CD4-positive, alpha-beta T cell treated with Interleukin-10 for 1 hour (primary cell): ENCODE measurements around the gene HS6ST2.

ENCODE experiments used
- DNase-seq: peaks from one replicate; pipeline ENCODE4 v3.0.0-alpha.2; 2020

The HS6ST2 gene

DNA sequence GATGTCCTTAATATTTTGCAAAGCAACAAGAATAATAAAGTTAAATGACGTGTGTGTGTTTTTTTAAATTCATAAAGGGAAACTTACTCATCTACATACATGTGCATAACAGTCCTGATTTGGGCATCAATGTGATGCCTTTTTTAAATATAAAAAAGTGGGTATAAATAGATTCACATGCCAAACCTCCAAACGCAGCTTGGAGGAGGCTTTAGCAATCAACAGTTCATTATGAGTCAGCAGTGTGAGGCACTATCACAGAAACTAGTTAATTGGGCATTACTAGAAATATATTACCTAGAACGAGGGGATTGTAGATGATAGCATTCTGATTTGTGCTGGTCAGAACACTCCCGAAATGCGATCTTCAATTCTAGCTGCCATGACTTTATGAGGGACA is 115.1 kb downstream of the HS6ST2 start:
- DNase-seq, result no peak

DNA sequence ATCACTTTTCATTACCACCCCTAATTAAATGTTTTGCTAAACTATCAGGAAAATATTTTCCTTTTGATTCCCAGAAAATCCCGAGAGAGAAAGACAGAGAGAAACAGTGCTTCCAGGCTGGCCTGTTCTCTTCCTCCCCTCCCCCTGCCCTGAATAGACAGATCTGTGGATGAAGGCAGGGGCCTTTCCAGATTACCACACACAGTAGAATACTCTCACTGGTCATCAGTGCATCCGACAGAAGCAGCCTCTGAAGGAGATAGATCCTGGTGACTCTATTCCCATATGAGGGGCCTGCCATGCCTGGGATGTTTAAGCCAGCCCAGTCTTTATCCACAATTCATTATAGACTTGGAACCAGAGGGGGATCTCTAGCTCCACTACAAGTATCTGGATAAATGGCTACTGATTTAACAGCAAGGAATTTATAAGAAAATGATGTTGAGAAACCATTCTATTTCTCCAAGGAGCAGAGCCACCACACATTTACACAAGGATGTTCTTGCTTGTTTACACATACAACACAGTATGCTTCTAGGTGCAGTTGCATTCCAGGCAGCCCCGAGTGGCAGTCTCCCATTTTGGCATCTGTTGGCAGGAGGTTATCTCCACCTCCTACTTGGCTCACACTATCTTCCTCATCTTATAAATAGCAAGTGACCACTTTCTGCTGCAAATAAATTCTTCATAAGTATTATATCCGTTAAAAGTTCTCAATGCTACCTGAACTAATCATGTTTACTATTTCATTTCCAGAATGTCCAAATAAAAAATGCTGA is 115.8 kb downstream of the HS6ST2 start:
- DNase-seq, result no peak

DNA sequence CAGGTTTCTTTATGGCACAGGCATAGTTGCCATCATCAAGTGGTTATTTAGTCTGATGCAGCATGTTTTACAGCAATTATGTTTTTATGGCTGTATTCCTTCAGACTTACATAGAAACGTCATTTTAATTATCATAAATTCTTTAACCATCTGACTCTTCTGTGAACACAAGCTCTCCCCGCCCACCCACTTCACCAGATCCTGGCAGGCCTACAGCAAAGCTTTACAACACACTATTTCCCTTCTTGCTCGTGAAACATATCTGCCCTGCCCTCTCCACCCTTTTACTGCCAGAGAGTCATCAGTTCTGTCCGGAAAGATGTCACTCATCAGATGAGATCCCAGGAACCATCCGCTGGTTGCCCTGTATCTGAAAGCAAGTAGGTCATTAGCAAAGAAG is 120.5 kb downstream of the HS6ST2 start:
- DNase-seq, result no peak

DNA sequence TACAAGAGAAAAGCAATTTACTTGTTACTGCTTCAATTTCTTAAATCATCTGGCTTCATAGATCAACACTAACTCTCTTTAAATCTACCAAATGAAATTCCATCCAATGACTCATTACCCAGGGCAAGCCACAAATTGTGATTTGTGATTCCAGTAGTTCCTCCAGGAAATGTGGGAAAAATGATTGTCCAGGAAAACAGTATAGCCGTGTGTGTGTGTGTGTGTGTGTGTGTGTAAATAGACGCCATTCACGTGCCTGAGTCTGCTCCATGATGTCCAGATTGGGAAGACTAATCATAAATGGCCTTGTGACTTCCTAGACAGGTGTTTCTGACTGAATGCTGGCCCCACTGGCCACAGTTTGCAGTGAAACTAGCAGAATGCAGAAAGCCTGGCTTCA is 121.3 kb downstream of the HS6ST2 start:
- no peak for DNase-seq

DNA sequence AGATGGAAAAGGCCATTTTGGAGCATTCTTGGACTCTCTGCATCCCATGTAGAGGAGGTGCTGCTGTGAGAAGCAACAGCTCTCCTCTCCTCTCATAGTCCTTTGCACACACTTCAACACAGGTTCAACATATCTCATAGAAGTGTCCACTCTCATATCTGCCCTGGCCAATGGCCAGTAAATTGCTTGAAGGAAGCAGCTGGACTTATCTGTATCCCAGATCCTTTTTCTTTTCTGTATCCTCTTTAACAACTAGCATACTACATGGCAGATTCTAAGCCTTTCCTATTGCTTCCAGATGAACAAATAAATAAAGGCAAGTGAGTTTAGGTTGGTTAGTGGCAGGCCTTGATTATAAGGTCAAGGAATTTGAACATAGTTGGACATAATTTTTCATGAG is 122.0 kb downstream of the HS6ST2 start:
- DNase-seq, result no peak

DNA sequence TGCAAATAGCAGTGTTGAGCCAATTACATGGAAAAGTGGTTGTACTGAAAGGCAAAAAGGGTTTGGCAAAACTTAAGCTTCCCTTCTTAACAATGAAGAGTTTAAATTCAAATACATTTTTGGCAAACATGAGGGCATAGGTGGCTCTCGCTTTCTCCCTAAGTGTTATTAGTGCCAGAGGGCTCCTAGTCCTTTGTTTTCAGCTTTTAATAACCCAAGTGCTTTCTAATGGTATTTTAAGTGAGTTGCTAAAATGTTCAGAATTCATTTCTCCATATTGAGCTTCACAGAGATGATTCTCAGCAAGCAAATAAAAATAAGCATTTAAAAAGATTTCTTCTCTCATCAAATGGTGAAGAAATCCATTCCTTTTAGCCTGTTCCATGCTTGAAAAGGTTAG is 123.7 kb downstream of the HS6ST2 start:
- no peak for DNase-seq

DNA sequence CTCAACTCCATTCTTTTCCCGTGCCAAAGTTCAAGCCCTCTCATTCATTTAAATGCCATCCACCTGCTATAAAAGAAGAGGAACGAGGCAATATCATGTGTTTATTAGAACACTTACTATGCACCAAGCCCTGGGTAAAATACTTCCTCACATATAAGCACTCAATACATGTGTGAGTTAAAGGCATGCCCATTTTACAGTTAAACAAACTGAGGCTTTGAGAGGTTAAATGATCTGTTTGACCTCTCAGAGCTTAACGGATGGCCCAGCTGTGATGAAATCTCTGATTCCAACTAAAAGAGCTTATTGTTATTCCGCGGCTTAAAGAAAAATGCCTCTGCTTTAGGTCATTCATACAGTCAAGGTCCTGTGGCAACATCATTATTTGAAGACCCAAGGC is 124.3 kb downstream of the HS6ST2 start:
- DNase-seq, result no peak

DNA sequence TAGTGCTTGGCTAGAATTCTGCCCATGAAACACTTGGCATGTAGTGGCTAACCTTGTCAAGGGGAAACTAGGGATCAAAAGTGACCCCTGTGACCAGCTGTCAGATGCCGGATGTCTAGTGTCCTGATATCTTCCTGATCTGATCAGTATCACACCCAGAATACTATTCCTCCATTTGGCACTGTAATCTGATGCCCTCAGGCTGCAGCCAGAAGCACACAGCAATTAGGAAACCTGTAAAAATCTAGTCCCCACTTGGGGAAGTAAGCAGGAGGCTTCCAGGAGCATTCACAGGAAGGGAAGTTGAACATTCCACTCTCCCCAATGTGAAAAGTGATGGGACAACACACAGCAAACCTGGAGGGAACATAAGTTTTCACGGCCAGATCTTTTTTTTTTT is 125.1 kb downstream of the HS6ST2 start:
- no peak for DNase-seq

DNA sequence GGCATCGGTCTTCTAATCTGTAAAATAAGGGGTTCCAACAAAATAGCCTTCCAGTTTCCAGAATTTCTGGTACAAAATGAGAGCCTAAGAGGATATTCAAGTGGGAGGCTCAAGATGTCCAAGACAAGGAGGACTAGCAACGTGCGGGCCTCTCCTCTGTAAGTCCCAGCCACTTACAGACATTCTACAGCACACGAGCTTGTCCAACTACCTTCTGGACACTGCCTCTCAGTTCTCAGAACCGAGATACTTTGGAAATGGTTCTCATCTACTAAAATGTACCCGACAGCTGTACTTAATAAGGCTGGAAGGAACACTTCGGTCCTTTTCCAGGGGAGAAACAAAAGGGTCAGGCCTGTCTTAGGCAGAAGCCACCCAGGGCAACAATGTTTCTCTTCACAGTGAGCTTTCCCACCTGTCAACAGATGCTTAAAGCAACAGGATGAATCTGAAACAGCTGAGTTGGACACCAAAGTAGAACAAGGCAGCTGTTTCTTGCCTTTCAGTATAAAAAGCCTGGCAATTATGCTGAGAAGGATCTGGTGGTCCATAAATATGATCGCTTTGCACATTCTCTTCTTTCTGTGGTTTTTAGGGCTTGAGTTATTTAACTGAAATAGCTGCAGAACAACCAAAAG is 127.0 kb downstream of the HS6ST2 start:
- DNase-seq, result no peak

DNA sequence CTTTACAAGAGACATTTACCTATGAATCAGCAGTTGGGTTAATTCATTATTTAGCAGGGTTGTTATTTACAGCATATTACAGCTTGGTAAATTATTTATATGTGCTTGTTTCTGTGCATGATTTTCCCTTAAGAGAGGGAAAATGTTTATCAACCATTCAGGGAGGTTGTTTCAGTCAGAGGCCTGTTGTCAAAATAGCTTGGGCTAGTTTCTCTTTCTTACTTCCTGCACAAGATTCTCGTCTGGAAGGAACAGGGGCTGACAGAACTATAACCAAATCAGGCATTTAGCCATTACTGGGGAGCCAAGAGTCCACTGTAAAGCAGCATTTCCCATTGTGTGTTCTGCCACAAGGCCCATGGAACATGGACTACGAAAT is 135.8 kb downstream of the HS6ST2 start:
- DNase-seq, result no peak

DNA sequence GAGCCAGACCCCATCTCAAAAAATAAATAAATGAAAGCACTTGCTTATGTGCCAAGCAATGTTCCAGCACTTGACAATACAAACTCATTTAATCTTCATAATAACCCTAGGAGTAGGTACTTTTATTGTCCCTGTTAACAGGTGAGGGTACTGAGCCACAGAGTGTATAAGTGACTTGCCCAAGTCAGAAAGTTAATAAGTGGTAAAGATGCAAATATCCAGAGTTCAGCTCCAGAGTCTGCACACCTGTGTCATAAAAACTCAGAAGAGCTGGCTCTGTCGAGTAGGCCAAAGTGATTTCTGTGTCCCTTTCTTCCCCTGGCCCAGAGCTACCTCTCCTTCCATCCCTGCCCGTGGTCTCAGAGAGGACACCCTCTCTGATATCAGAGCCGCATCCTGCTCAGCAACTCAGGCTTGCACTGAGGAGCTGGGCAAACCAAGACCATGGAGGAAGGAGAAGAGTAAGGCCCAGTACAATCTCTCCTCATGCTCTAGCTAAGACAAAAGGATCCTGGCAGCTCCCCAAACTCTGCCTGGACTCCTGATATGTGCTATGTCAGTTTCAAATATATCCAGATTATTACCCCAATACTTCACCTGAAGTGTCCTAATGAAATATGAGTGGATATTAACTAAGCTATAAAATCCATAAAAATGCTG is 136.3 kb downstream of the HS6ST2 start:
- DNase-seq, result no peak

DNA sequence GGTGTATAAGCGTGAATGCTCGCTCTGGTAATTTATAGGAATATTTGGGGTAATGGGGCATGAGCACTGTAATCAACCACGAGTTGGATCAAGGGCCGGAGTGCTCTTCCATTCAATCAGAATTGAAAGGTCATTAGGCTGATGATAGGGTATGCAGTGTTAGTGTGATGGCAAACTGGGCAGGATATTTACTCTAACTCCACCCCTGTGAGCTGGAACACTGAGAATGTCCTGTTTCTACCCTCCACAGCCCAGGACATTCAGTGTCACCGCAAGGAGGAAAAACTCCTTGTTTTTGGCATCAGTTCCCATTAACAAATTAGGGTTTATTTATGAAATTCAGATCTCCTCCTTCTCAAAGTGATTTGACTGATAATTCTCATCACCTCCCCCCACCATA is 137.8 kb downstream of the HS6ST2 start:
- DNase-seq, result no peak

DNA sequence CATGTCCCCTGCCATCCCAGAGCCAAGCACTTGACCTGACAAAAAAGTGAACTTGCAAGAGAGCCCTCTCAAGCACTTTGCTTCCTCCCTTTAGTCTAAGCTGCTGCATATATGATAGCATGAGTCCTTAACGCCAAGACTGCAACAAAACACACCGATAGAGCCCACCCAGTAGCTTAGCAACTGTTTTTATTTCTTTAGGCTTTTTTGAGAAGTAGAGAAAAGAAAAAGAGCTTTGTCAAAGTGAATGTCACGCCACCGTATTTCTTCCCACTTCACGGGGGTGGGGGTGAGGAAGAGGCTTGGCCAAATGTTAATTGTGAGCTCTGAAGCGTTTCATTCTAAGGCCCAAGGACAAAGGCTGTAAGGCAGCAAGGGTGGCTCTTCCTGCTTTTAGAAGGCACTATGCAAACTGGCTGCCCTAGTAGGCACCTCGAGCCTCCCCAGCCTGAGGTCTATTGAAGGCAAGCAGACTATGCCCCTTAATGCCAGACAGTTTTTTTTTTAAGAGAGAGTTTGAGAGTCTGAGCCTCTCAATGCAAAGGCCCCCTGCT is 138.6 kb downstream of the HS6ST2 start:
- DNase-seq, result no peak

DNA sequence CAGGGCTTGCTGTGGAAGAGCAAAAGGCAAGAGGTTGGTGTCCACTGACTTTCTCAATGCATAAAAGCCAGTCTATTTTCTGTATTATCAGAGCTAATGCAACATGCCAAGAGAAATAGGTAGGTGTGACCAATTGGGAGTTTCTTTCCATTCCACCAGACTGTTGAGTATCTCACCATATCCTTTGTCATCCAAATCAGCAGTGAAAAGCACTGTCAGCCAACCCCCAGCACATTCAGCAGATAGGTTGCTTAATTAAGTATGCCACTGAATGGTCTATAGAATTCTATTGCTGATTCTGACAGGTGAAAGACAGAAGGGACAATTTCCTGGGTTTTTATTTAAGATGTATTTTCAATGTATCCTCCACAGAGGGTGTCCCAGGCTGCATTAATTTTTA is 139.8 kb downstream of the HS6ST2 start:
- DNase-seq, result no peak

DNA sequence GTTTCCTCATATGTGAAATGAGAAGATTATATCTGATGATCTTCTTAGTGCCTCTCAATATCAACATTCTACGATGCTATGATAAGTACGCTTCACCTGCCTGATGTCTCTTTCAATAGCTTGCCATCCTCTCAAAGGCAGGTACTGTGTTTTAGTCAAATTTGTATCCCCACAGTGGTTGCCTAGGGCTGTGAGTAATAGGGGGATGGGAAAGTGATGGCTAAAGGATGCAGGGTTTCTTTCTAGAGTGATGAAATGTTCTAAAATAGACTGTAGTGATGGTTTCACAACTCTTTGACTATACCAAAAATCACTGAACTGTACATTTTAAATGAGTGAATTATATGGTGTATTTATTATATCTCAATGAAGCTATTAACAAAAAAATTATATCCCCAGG is 142.8 kb downstream of the HS6ST2 start:
- DNase-seq, result no peak

DNA sequence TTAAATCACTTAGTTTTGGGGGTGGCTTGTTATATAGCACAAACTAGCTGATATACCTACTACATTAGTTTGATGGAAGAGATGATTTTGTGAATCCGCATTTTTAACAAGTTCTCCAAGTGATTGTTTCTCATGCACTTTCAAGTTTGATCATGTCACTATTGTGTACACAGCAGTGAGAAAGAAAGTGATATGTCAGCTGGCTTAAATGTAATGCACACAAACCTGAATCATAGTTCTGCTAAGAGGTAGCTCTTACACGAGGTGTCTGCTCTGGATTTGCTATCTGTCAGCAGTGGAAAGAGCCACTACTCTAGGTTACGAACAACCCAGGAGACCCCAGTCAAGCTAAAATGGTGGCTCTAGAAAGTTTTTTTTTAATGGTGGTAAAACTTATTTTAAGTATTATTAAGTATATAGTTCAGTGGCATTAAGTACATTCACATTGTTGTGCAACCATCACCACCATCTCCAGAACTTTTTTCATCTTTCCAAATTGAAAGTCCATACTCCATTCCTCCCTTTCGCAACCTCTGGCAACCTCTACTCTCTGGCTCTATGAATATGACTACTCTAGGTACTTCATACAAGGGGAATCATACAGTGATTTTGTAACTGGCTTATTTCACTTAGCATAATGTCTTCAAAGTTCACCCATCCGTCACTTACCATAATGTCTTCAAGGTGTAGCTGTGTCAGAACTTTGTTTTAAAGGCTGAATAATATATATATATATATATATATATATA is 147.3 kb downstream of the HS6ST2 start:
- DNase-seq, result no peak

DNA sequence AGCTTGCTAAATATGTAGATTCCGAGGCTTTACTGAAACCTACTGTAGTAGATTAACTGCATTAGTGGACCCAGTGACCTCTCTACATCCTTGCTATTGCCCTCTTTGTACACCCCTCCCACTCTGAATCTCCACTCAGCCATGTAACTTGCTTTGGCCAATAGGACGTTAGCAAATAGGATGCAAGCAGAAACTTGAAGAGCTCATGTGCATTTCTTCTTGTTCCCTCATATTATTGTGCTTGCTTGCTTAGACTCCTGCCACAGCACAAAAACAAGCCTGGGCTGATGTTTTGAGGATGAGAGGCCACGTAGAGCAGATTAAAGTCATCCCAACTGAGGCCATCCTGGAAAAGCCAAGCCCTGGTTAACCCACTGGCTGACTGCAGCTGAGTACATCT is 147.9 kb downstream of the HS6ST2 start:
- DNase-seq, result no peak

DNA sequence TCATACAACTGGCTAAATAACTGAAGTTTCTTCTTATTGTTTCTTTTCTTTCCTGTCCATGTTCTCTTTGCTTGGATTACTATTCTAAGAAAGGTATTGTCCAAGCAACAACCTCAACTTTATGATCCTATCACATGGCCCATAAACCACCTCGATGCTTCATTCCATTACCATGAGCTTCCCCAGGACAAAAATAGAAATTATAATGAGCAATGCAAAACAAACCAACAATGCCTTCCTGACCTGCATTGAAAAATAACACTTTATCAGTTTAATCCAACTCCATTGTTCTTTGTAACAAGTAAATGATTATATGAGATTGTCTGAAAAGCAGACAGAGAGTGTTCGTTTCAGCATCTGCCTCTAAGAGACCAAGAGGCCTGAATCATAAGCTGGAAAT is 148.8 kb downstream of the HS6ST2 start:
- no peak for DNase-seq

DNA sequence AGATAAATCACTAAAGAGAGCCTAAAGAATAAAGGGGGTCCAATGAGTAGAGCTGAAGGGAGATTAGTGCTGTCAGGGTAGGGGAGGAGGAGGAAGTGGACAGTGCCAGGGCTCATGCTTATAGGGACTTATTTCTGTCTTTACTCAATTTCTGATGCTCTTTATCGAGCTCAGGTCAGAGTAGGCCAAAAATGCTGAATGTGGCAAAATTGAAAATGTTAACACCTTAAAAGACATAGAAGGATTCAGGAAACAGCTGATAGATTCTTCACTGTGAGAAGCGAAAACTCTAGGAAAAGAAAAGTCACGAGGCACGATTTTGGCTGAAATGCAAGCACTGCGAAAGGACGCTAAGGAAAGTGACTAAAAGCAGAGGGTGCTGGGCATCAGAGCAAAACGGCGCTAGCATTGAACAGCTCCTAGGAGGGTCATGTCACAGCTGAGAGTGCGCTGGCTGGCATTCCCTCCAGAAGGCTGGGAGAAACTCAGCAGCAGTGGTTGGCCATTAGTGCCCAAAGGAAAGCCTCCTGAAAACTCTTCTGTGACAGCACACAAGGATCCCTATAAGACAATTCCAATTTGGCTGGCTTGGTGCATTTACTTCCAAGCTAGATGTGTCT is 150.9 kb downstream of the HS6ST2 start:
- no peak for DNase-seq

DNA sequence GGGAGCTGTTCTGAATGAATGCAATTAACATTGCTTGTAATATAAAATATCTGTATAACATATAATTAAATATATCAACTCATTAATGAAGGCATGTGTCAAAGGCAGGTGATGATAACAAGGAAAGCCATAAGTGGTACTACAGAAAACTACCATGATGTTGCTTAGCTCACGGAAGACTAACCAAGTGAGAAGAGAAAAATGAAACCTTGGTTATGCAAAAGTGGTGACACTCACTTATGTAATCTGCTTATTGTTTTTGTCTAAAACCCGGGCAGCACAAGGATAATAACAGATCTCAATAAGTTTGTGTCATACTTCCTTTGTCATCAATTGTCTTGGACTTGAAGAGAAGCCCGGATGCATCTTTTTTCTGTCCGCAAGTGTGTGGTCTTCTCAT is 156.4 kb downstream of the HS6ST2 start:
- DNase-seq, result no peak

DNA sequence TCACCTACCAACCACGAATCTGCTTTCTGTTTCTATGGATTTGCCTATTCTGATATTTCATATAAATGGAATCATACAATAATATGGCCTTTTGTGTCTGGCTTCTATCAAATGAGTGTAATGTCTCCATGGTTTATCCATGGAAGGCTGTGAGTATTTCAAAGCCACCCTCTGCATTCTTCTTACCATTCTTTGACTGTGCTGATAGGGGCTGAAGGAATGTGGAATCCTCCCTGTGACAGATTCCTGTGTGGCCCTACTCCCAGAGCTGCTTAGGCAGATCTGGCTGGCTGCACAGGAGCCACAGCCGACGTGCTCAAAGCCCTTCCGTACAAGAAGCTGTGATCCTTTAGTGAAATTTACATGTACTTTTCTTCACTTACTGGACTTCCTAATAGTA is 163.2 kb downstream of the HS6ST2 start:
- DNase-seq, result no peak

DNA sequence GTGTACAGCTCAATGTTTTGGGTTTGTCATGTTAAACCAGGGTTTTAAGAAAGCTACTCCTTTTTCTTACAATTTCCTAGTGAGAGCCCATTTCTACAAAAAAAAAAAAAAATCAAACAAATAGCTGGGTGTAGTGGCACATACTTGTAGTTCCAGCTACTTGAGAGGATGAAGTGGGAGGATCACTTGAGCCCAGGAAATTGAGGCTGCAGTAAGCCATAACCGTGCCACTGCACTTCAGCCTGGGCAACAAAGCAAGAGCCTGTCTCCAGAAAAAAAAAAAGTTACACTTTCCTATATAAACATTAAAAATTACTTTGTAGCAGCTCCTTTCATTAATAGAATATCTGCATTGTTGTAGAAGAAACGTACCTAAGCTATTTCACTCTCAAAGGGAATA is 166.7 kb downstream of the HS6ST2 start:
- no peak for DNase-seq

DNA sequence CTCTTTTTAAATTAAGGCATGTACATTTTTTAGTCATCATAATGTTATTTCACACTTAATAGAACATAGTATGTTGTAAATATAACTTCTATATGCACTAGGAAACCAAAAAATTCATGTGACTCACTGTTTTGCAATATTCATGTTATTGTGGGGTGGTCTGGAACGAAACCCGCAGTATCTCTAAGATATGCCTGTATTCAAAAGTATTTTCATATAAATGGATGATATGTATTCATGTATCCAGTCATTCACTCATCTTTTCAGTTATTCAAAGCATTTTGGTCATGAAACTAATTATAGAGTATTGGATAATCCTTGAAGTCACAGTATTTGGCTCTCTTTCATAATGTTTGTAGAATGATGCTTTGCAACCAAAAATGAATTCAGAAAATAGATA is 168.1 kb downstream of the HS6ST2 start:
- no peak for DNase-seq
